H1 (cell line): ENCODE data around the gene KLHL29. TPM values are rescaled to one million over a fixed set of nuclear protein-coding genes. Genes with fewer than 3 reads are reported as not detected.

Experiments
- CTCF ChIA-PET: fragments of 300-600 bp; sonication (Branson Sonifier 250); formaldehyde crosslinking; loops from one replicate; lab custom pipeline; 2021; ENCODE audit not compliant: partially characterized antibody; lab: Charles Lee
- POLR2A ChIA-PET: fragments of 300-600 bp; sonication (Branson Sonifier 250); formaldehyde crosslinking; loops from one replicate; lab custom pipeline; 2021; ENCODE audit warnings: inconsistent platforms; ENCODE audit not compliant: partially characterized antibody; lab: Charles Lee
- DNase-seq, 2 experiments: peaks; one replicate each; pipeline versions ENCODE4 v3.0.0 to v3.0.0-alpha.2; 2010 to 2022; ENCODE audit warnings: low spot score in 2 of 2, low read depth in 1 of 2, mixed read lengths in 1 of 2
- FAIRE-seq: peaks from 2 replicates; lab custom pipeline; 2011; peaks lifted over from hg19 to GRCh38; lab: Jason Lieb, UNC
- H2AFZ ChIP-seq: 2 replicates; pipeline ENCODE4 v1.8.1; 2012; ENCODE audit warnings: low read length, inconsistent platforms
- H2AK5ac ChIP-seq: 2 replicates; pipeline ENCODE4 v1.6.1; 2013; ENCODE audit warnings: low read depth, low read length
- H2BK120ac ChIP-seq: replicated peaks from 2 replicates; pipeline ENCODE3; 2013; ENCODE audit warnings: low read depth, low read length, inconsistent platforms
- H2BK12ac ChIP-seq: 2 replicates; pipeline ENCODE4 v1.6.1; 2013; ENCODE audit warnings: low read depth, low read length
- H2BK15ac ChIP-seq: 2 replicates; pipeline ENCODE4 v1.6.1; 2013; ENCODE audit warnings: low read length
- H2BK20ac ChIP-seq: 2 replicates; pipeline ENCODE4 v1.6.1; 2013; ENCODE audit warnings: low read length
- H2BK5ac ChIP-seq: 2 replicates; pipeline ENCODE4 v1.6.1; 2013; ENCODE audit warnings: low read depth, low read length
- H3K14ac ChIP-seq: 2 replicates; pipeline ENCODE4 v1.6.1; 2013; ENCODE audit warnings: inconsistent platforms; ENCODE audit not compliant: insufficient read length
- H3K18ac ChIP-seq: 2 replicates; pipeline ENCODE4 v1.6.1; 2013; ENCODE audit warnings: low read length; ENCODE audit errors: extremely low read depth
- H3K23ac ChIP-seq: 2 replicates; pipeline ENCODE4 v1.6.1; 2013; ENCODE audit warnings: inconsistent platforms; ENCODE audit not compliant: insufficient read length
- H3K23me2 ChIP-seq: 2 replicates; pipeline ENCODE4 v1.6.1; 2013; ENCODE audit warnings: low read depth, low read length
- H3K27ac ChIP-seq: 2 replicates; pipeline ENCODE4 v1.6.1; 2011; ENCODE audit warnings: low read depth, low read length, inconsistent platforms
- H3K27me3 ChIP-seq, 4 experiments: replicated peaks in 1 of 4; 1 replicate in 1 of 4; 2 replicates in 3 of 4; pipeline versions ENCODE4 v1.6.1 to v1.8.1; 2011 to 2013; ENCODE audit warnings: low read length in 3 of 4, mild to moderate bottlenecking in 3 of 4, inconsistent platforms in 2 of 4, mixed read lengths in 2 of 4, moderate library complexity in 1 of 4; ENCODE audit not compliant: control insufficient read depth in 3 of 4, insufficient read depth in 3 of 4; ENCODE audit errors: extremely low read depth in 1 of 4
- H3K36me3 ChIP-seq, 4 experiments: 2 replicates each; pipeline versions ENCODE4 v1.6.1 to v1.8.1; 2011 to 2013; ENCODE audit warnings: mild to moderate bottlenecking in 4 of 4, low read length in 3 of 4, moderate library complexity in 2 of 4, control low read depth in 1 of 4, inconsistent platforms in 1 of 4; ENCODE audit not compliant: insufficient read depth in 4 of 4, control insufficient read depth in 2 of 4
- H3K4ac ChIP-seq: replicated peaks from 2 replicates; pipeline ENCODE3; 2013; ENCODE audit warnings: low read length, low read depth, mixed read lengths, inconsistent platforms; ENCODE audit not compliant: insufficient read length
- H3K4me1 ChIP-seq, 4 experiments: replicated peaks in 1 of 4; 1 replicate in 1 of 4; 2 replicates in 3 of 4; pipeline versions ENCODE4 v1.6.1 to v1.8.1; 2011 to 2013; ENCODE audit warnings: low read length in 3 of 4, inconsistent platforms in 2 of 4, mixed read lengths in 1 of 4; ENCODE audit not compliant: insufficient read depth in 4 of 4, control insufficient read depth in 3 of 4
- H3K4me2 ChIP-seq, 2 experiments: 2 replicates each; pipeline versions ENCODE4 v1.6.1 to v1.8.1; 2011 to 2013; ENCODE audit warnings: low read depth in 2 of 2, low read length in 2 of 2, control low read depth in 1 of 2, inconsistent platforms in 1 of 2, mild to moderate bottlenecking in 1 of 2; ENCODE audit not compliant: insufficient read depth in 1 of 2
- H3K4me3 ChIP-seq, 4 experiments: fragments of 200-600, 300-600 bp in 1 of 4; sonication (generic), shearing (Covaris generic), sonication (Bioruptor Twin) in 1 of 4; 2 replicates each; pipeline versions ENCODE4 v1.5.1 to v1.8.1; 2011 to 2016; ENCODE audit warnings: low read length in 4 of 4, low read depth in 3 of 4, control low read depth in 2 of 4, inconsistent platforms in 2 of 4, mild to moderate bottlenecking in 2 of 4, mixed read lengths in 1 of 4, moderate library complexity in 1 of 4; ENCODE audit not compliant: insufficient read depth in 2 of 4; ENCODE audit errors: extremely low read depth in 1 of 4
- H3K56ac ChIP-seq: replicated peaks from 2 replicates; pipeline ENCODE3; 2013; ENCODE audit warnings: low read depth, mild to moderate bottlenecking, mixed read lengths, low read length, inconsistent platforms; ENCODE audit not compliant: insufficient read length
- H3K79me1 ChIP-seq: 2 replicates; pipeline ENCODE4 v1.6.1; 2013; ENCODE audit warnings: low read depth, low read length, control low read depth
- H3K79me2 ChIP-seq, 2 experiments: 2 replicates each; pipeline versions ENCODE4 v1.6.1 to v1.8.1; 2012 to 2013; ENCODE audit warnings: low read length in 2 of 2, mild to moderate bottlenecking in 2 of 2, inconsistent platforms in 1 of 2; ENCODE audit not compliant: insufficient read depth in 2 of 2, control insufficient read depth in 1 of 2
- H3K9ac ChIP-seq, 4 experiments: replicated peaks in 1 of 4; 1 replicate in 1 of 4; 2 replicates in 3 of 4; pipeline versions ENCODE4 v1.6.1 to v1.8.1; 2011 to 2013; ENCODE audit warnings: low read depth in 3 of 4, low read length in 3 of 4, control low read depth in 2 of 4, mild to moderate bottlenecking in 2 of 4, moderate library complexity in 2 of 4, inconsistent platforms in 1 of 4; ENCODE audit errors: extremely low read depth in 1 of 4
- H3K9me3 ChIP-seq, 2 experiments: 2 replicates each; pipeline versions ENCODE4 v1.6.1 to v1.8.1; 2012 to 2013; ENCODE audit warnings: mild to moderate bottlenecking in 2 of 2, moderate library complexity in 2 of 2, control low read depth in 1 of 2, inconsistent platforms in 1 of 2, low read depth in 1 of 2, low read length in 1 of 2, mixed read lengths in 1 of 2; ENCODE audit not compliant: insufficient read depth in 2 of 2
- H4K20me1 ChIP-seq, 2 experiments: replicated peaks in 1 of 2; 2 replicates each; pipeline versions ENCODE3 to v1.8.1; 2011 to 2013; ENCODE audit warnings: inconsistent platforms in 2 of 2, low read length in 2 of 2, mild to moderate bottlenecking in 1 of 2; ENCODE audit not compliant: insufficient read depth in 2 of 2, control insufficient read depth in 1 of 2
- H4K5ac ChIP-seq: 2 replicates; pipeline ENCODE4 v1.6.1; 2013; ENCODE audit warnings: low read length, low read depth, mixed read lengths, inconsistent platforms; ENCODE audit not compliant: insufficient read length
- H4K8ac ChIP-seq: 2 replicates; pipeline ENCODE4 v1.8.0; 2013; ENCODE audit warnings: mild to moderate bottlenecking, moderate library complexity, low read length, inconsistent platforms; ENCODE audit not compliant: insufficient read depth; ENCODE audit errors: extremely low read depth
- H4K91ac ChIP-seq: replicated peaks from 2 replicates; pipeline ENCODE3; 2013; ENCODE audit warnings: low read length, mixed read lengths, inconsistent platforms; ENCODE audit not compliant: insufficient read length
- BRCA1 ChIP-seq: IDR thresholded peaks from 2 replicates; pipeline ENCODE4 v1.6.1; 2012; ENCODE audit warnings: low read depth, low read length, improper control_type of control experiment
- RAD21 ChIP-seq, 2 experiments: IDR thresholded peaks in 1 of 2; conservative IDR thresholded peaks in 1 of 2; 2 replicates each; pipeline ENCODE4 v1.6.1; 2011; ENCODE audit warnings: low read depth in 2 of 2, low read length in 2 of 2, improper control_type of control experiment in 1 of 2, inconsistent platforms in 1 of 2, mild to moderate bottlenecking in 1 of 2, moderate library complexity in 1 of 2
- SAP30 ChIP-seq: fragments of 300-600 bp; sonication (generic); IDR thresholded peaks from 2 replicates; pipeline ENCODE4 v1.7.1; 2012; ENCODE audit warnings: low read length, moderate library complexity, mild to moderate bottlenecking, inconsistent platforms; ENCODE audit not compliant: insufficient read depth, insufficient replicate concordance
- SRF ChIP-seq: IDR thresholded peaks from 2 replicates; pipeline ENCODE4 v1.6.1; 2011; ENCODE audit warnings: mild to moderate bottlenecking, low read depth, low read length, moderate library complexity
- ZNF274 ChIP-seq: IDR thresholded peaks from 2 replicates; pipeline ENCODE4 v1.7.0; 2012; ENCODE audit warnings: low read length, borderline replicate concordance; ENCODE audit errors: extremely low read depth
- WGBS, 2 experiments: shearing (Covaris generic) in 1 of 2; methylation state at CpG; one replicate each; pipeline versions ENCODE4 v1.1.6 to v1.1.7; 2013 to 2015; ENCODE audit warnings: low lambda C conversion rate in 2 of 2, mixed read lengths in 2 of 2, inconsistent platforms in 1 of 2, low coverage in 1 of 2, missing lambda C conversion rate in 1 of 2; ENCODE audit not compliant: insufficient replicate concordance in 2 of 2, insufficient coverage in 1 of 2, insufficient read length in 1 of 2; ENCODE audit errors: extremely low coverage in 1 of 2, missing lambda C conversion rate in 1 of 2; 5-methylcytosine and 5-hydroxymethylcytosine counted together
- polyA plus RNA-seq, 7 experiments: library from polyadenylated mRNA; depleted of rRNA in 3 of 7; stranded (reverse) in 5 of 7; unstranded in 2 of 7; fragments of >200 nt in 5 of 7; fragments of 200-250 nt in 2 of 7; gene quantifications; 1 replicate in 5 of 7; 2 replicates in 1 of 7; 4 replicates in 1 of 7; pipeline versions ENCODE4 v1.2.1 to v1.2.3, GENCODE V29; 2011 to 2013; ENCODE audit warnings: missing spikeins in 2 of 7, mixed read lengths in 2 of 7
- total RNA-seq: library from RNA; stranded (reverse); fragmentation: NEBNext Ultra II Directional; extraction: Animal tissue kit (Norgen Biotek cat#: 25700); gene quantifications from 2 replicates; pipeline ENCODE4 v1.2.1, GENCODE V29; 2021
- TF ChIP-seq, protein P1 (sequence below), 3 experiments: IDR thresholded peaks; 1 replicate in 2 of 3; 2 replicates in 1 of 3; pipeline versions ENCODE4 v1.5.1 to v1.6.1; 2011; ENCODE audit warnings: low read length in 3 of 3, mild to moderate bottlenecking in 3 of 3, inconsistent platforms in 2 of 3, low read depth in 1 of 3, moderate library complexity in 1 of 3; ENCODE audit not compliant: insufficient read depth in 1 of 3; ENCODE audit errors: control extremely low read depth in 1 of 3

Gene KLHL29
- total and polyA plus RNA-seq, 2 of the 8 experiments (the other 6 are each of a cell fraction or from before 2014, with no cell fraction given), result 1.1 to 4.7 TPM

GRCh38 chr2:23563673-23564614 is 179.0 kb downstream of the KLHL29 start:
- H3K18ac ChIP-seq, result no peak overlapping the region
- no peak overlapping the region for H2BK12ac ChIP-seq
- no peak overlapping the region for H4K5ac ChIP-seq
- H2AFZ ChIP-seq, result no peak overlapping the region
- H3K9ac ChIP-seq, result no peak overlapping the region
- H2BK20ac ChIP-seq, result no peak overlapping the region
- H2BK5ac ChIP-seq, result no peak overlapping the region
- no peak overlapping the region for H3K4ac ChIP-seq
- no peaks in the 10 kb centered on the region for H3K36me3 ChIP-seq
- H3K56ac ChIP-seq, result no peak overlapping the region
- FAIRE-seq (no peak), DNase-seq (peak in 1 of 2 experiments; percentile 59)
- H2BK120ac ChIP-seq, result no peak overlapping the region
- no peaks in the 10 kb centered on the region for H3K9me3 ChIP-seq
- no peak overlapping the region for H3K14ac ChIP-seq
- CTCF ChIA-PET, result interaction anchor here (0.5 to 4.9 kb wide), 20 partner anchors 8 to 233 kb away, joined by 3 to 28 read pairs (median 3); no protein-coding TSS in a partner anchor
- no peaks in the 10 kb centered on the region; the same call in 1 of the 2 replicates for H3K79me1 ChIP-seq
- H4K91ac ChIP-seq, result no peak overlapping the region
- no peak overlapping the region for H3K23ac ChIP-seq
- H3K4me1 ChIP-seq, result peaks cover 0 to 10% (median 8%) of the 10 kb centered on the region in 4 experiments; a peak in 4 of 7 replicates
- no peaks in the 10 kb centered on the region for H4K20me1 ChIP-seq
- POLR2A ChIA-PET, result interaction anchor here (1.1 kb wide), 1 partner anchor 159 kb away, joined by 3 read pairs; no protein-coding TSS in a partner anchor
- no peaks in the 10 kb centered on the region for H3K79me2 ChIP-seq
- H3K4me2 ChIP-seq, result no peak overlapping the region
- TF ChIP-seq SRF (peak; percentile 39; the same call in 1 of the 2 replicates), RAD21 (IDR thresholded peaks at IDR 0.05 in 1 of 2, conservative IDR thresholded peaks at IDR 0.05 in 1 of 2; ENCODE audit: low read depth in 2 of 2, low read length in 2 of 2) (peak; percentile 15 to 43; a peak in 3 of 4 replicates), BRCA1 (no peak), SAP30 (no peak), ZNF274 (no peak)
- TF ChIP-seq, protein P1, sequence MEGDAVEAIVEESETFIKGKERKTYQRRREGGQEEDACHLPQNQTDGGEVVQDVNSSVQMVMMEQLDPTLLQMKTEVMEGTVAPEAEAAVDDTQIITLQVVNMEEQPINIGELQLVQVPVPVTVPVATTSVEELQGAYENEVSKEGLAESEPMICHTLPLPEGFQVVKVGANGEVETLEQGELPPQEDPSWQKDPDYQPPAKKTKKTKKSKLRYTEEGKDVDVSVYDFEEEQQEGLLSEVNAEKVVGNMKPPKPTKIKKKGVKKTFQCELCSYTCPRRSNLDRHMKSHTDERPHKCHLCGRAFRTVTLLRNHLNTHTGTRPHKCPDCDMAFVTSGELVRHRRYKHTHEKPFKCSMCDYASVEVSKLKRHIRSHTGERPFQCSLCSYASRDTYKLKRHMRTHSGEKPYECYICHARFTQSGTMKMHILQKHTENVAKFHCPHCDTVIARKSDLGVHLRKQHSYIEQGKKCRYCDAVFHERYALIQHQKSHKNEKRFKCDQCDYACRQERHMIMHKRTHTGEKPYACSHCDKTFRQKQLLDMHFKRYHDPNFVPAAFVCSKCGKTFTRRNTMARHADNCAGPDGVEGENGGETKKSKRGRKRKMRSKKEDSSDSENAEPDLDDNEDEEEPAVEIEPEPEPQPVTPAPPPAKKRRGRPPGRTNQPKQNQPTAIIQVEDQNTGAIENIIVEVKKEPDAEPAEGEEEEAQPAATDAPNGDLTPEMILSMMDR (IDR thresholded peaks at IDR 0.05; ENCODE audit: control extremely low read depth in 1 of 3, insufficient read depth in 1 of 3, low read depth in 1 of 3, low read length in 3 of 3), result peak in 2 of 3 experiments; percentile 23 to 48; a peak in 3 of 4 replicates
- H3K27ac ChIP-seq, result no peak overlapping the region
- 85% methylated on average over 20 of the region's 22 CpGs; no CpG with 5 or more reads in 1 of the 2 experiments for WGBS, 2 experiments
- no peak overlapping the region for H2BK15ac ChIP-seq
- H3K27me3 ChIP-seq, result no peaks in the 10 kb centered on the region
- H4K8ac ChIP-seq, result peak overlapping the region; percentile 43
- H3K4me3 ChIP-seq, result no peak overlapping the region
- H2AK5ac ChIP-seq, result no peak overlapping the region
- H3K23me2 ChIP-seq, result no peaks in the 10 kb centered on the region
